ENCODE results near the gene SFPQ.

The SFPQ gene

DNA sequence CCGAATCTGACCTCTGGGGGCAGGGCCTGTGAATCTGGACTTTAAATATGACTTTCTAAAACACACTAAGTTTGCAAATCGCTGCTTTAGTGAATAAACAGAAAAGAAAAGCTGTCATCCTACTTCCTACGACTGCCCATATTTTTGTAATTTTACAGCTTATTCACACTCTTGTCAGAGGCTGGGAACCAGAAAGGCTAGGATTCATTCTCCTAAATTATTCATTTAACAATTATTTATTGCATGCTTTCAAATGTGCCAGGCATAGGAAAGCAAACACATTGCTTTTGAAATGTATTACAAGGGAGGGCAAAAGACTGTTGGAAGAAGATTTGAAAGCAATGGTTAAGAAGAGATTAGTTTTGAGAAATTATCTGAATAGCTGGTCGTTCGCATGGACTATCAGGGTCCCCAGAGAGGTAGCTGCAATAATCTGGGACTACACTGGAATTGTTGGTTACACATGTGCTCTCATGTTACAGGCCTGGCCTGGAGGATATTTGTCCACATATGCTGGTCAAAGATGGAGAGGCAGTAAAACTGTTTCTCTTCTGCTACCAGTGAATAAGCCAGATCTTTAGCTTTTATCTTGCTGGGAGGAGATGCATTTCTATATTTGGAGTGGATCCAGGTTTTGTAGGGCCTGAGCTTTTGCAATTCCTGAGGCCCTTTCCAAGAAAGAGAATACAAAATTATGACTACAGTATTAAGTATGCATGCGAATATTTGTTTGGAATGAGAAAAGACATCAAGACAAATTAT lies 29.6 kb upstream of the SFPQ start:
- no peak for DNase-seq (ENCODE audit: low read depth)
- no peak overlapping the region for H3K4me3 ChIP-seq (ENCODE audit: low read length)
- TF ChIP-seq, protein P1, sequence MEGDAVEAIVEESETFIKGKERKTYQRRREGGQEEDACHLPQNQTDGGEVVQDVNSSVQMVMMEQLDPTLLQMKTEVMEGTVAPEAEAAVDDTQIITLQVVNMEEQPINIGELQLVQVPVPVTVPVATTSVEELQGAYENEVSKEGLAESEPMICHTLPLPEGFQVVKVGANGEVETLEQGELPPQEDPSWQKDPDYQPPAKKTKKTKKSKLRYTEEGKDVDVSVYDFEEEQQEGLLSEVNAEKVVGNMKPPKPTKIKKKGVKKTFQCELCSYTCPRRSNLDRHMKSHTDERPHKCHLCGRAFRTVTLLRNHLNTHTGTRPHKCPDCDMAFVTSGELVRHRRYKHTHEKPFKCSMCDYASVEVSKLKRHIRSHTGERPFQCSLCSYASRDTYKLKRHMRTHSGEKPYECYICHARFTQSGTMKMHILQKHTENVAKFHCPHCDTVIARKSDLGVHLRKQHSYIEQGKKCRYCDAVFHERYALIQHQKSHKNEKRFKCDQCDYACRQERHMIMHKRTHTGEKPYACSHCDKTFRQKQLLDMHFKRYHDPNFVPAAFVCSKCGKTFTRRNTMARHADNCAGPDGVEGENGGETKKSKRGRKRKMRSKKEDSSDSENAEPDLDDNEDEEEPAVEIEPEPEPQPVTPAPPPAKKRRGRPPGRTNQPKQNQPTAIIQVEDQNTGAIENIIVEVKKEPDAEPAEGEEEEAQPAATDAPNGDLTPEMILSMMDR (conservative IDR thresholded peaks at IDR 0.05; ENCODE audit: low read depth, low read length): no peak

DNA sequence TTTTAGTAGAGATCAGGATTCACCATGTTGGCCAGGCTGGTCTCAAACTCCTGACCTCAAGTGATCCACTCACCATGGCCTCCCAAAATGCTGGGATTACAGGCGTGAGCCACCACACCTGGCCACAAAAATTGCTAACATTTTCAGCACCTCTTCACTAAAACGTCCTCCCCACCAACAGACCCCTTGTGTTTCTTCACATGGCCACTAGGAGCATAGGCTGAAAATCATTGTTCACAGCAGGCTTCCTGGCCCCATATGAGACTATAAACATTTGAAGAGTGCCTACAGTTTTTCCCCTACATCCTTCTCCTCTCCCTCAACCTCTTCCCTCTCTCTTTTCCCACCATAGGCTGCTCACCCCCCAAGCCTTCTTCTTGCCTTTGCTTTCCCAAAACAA lies 28.0 kb upstream of the SFPQ start:
- no peak overlapping the region for H3K4me3 ChIP-seq (ENCODE audit: low read length)
- TF ChIP-seq, protein P1 (conservative IDR thresholded peaks at IDR 0.05; ENCODE audit: low read depth, low read length): peak; percentile 70
- DNase-seq (ENCODE audit: low read depth): no peak

DNA sequence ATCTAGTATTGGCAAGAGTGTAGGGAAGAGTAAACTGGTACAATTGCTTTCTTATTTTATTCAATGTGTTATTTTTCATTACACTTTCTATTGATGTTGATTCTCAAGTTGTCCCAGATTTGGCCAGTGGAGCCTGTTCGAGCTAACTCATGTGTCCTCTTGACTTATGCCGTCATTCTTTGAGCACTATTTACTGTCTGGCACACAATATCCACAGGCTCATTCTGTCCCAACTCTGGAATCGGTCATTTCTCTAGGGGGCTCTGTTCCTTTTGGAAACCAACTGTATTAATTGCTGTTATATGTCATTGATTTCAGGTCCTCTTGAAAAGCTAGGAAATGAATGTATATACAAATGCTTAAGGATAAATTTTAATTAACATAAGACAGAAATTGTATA lies 22.4 kb upstream of the SFPQ start:
- TF ChIP-seq, protein P1 (conservative IDR thresholded peaks at IDR 0.05; ENCODE audit: low read depth, low read length): no peak
- DNase-seq (ENCODE audit: low read depth): no peak
- H3K4me3 ChIP-seq (ENCODE audit: low read length): no peak overlapping the region

DNA sequence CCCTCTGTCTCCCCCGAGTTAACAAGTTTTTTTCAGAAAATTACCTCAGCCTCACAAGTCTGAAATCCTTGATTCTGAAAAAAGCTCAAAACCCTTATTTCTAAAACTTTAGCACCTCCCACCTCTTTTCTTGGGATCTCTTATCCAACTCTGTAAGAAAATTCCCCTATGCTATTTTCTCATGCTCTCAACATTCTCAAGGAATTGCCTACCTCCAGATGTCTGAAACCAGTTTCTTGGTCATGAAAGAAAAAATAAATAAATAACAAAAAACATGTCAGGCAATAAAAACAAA lies 18.1 kb upstream of the SFPQ start:
- H3K4me3 ChIP-seq (ENCODE audit: low read length): no peak overlapping the region
- no peak for DNase-seq (ENCODE audit: low read depth)
- TF ChIP-seq, protein P1 (conservative IDR thresholded peaks at IDR 0.05; ENCODE audit: low read depth, low read length): no peak

DNA sequence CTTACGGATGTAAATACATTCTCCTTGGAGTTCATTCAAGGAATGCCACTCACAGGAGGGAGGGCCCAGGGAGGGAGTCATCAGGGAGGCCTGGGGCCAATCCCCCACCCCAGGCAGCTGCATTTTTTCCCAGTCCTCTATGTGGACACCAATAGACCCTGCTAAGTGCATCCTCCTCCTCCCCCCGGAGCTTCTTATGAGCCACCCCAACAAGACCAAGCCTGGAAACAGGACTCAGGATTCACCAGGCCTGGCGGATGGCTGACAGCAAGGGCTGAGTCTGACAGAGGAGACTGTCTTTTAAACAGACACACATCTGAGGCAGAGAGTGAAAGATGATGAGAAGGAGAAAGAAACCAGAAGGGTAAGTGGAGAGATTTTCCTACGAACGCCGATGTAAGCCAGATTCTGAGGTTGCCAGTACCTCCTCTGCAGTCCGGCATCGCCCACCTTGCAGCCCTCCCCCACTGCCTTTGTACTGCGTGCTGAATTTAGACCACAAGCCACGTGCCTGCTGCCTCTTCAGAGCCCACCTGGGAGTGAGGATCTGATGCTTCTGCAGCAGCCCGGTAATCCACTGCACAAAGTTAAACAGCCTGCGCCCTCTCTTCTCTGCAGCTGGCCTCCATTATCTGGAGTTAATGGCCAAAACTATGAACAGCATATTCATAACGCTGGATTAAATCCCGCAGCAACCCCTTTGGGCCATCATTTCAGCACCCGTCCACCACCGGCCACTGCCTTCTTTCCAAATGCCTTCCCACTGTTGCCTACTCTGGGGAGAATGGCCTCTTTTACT lies 17.6 kb upstream of the SFPQ start:
- TF ChIP-seq, protein P1 (conservative IDR thresholded peaks at IDR 0.05; ENCODE audit: low read depth, low read length): no peak
- no peak for DNase-seq (ENCODE audit: low read depth)
- H3K4me3 ChIP-seq (ENCODE audit: low read length): no peak overlapping the region

DNA sequence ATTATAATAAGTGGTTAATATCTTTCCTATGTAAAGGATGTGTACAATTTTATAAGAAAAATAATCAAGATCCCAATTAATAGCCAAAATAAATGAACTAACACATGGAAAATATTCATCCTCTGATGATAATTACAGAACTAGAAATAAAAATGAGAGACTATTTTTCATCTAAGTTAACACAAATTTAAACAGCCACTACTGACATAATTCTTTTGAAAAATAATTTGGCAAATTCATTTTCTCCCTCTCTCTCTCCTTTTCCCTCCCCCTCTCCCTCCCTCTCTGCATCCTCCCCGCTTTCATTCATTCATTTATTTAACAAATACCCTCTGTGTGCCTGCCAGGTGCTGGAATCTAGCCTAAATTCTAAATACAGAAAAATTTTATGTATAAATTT lies 10.3 kb upstream of the SFPQ start:
- no peak for DNase-seq (ENCODE audit: low read depth)
- no peak overlapping the region for H3K4me3 ChIP-seq (ENCODE audit: low read length)
- TF ChIP-seq, protein P1 (conservative IDR thresholded peaks at IDR 0.05; ENCODE audit: low read depth, low read length): no peak

Data from retinal pigment epithelial cell (primary cell).